Tibial nerve (tissue), 4 donors: Measurements from ENCODE around the gene TAB2. TPM values are rescaled to one million over a fixed set of nuclear protein-coding genes. Genes with fewer than 3 reads are reported as not detected.

ENCODE experiments used
- DNase-seq, 2 donors: peaks; one replicate each; pipeline ENCODE4 v3.0.0-alpha.2; 2019; ENCODE audit warnings: low spot score in 2 of 2
- H3K27ac ChIP-seq, 4 donors: fragments of 200-600 bp; sonication (generic) in 3 of 4; one replicate each; pipeline ENCODE4 v1.5.1; 2017 to 2019; ENCODE audit warnings: mild to moderate bottlenecking in 1 of 4
- H3K27me3 ChIP-seq, 2 donors: fragments of 200-600 bp; sonication (generic) in 1 of 2; one replicate each; pipeline versions ENCODE4 v1.5.1 to v1.6.0; 2017 to 2019
- H3K36me3 ChIP-seq, 3 donors: fragments of 200-600 bp; sonication (generic); one replicate each; pipeline ENCODE4 v1.5.1; 2018 to 2019
- H3K4me1 ChIP-seq, 4 donors: fragments of 200-600 bp; sonication (generic) in 3 of 4; one replicate each; pipeline ENCODE4 v1.5.1; 2017 to 2019
- H3K4me3 ChIP-seq, 4 donors: fragments of 200-600 bp; sonication (generic) in 3 of 4; one replicate each; pipeline ENCODE4 v1.5.1; 2017 to 2019; ENCODE audit warnings: mild to moderate bottlenecking in 1 of 4, moderate library complexity in 1 of 4
- H3K9me3 ChIP-seq, 4 donors: fragments of 200-600 bp; sonication (generic) in 3 of 4; one replicate each; pipeline ENCODE4 v1.5.1; 2017 to 2019
- CTCF ChIP-seq, 5 experiments: fragments of 200-600 bp in 3 of 5; fragments of 450-650 bp in 2 of 5; sonication (generic) in 3 of 5; IDR thresholded peaks; one replicate each; pipeline ENCODE4 v1.5.1; 2016 to 2019; ENCODE audit warnings: antibody characterized with exemption in 5 of 5, mild to moderate bottlenecking in 3 of 5, moderate library complexity in 2 of 5
- EP300 ChIP-seq, 2 donors: sonication (generic); formaldehyde crosslinking; IDR thresholded peaks; one replicate each; pipeline ENCODE4 v1.6.1; 2017; ENCODE audit warnings: antibody characterized with exemption in 2 of 2, mild to moderate bottlenecking in 1 of 2
- POLR2A ChIP-seq, 2 donors: fragments of 450-650 bp; IDR thresholded peaks; one replicate each; pipeline ENCODE4 v1.6.1; 2017; ENCODE audit warnings: antibody characterized with exemption in 2 of 2, mild to moderate bottlenecking in 2 of 2, moderate library complexity in 2 of 2
- WGBS, 2 donors: methylation state at CpG; one replicate each; pipeline ENCODE4 v1.1.5; 2018; 5-methylcytosine and 5-hydroxymethylcytosine counted together
- total RNA-seq, 4 donors: library from RNA; depleted of rRNA; stranded (reverse); fragments of >200 nt; gene quantifications; one replicate each; pipeline ENCODE4 v1.1.0, GENCODE V29; 2016

TAB2 gene
- total RNA-seq, 4 donors from 2014 or later = 57.5 to 101 (median 74.7) TPM

DNA sequence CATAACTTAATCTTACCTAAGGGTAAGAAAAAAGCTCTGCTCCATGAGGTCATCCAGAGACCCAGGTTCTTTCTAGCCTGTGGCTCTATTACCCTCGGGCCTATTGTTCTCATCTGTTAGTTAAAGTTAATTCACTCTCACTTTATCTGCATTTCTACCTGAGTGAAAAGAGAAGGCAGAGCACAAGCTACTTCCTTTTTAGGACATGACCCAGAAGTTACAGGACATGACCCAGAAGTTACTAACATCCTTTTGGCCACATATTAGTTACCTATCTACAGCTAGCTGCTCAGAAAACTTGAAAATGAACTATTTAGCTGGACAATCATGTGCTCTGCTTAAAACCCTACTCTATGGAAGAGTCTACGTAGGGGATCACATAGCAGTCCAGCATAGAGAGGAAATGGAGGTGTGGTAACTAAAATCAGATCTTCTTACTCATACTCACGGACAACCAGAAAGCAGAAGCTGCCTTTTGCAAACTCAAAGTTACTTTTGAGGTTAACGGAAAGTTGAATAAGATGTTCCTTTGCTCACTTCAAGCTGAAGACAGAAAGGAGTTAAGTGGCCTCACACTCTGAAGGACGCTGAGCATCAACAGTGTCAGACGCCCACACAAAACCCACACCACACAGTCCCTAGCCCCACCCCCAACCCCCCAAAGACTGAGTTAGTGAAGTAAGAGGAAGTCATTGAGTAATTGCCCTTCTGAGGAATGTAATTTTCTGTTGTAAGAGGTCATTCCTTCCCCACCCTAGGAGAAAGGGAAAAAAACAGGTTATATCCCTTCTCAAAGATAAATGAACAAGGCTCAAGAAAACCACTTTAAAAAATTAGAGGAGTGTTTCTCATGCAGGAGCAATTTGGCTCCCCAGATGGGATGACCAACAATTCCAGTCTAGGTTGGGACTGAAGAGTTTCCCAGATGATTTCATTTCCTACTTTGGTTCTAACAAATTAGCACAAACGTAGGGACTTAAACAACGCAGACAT, 45.9 kb upstream of the TAB2 start:
- Histone ChIP-seq H3K4me3 (no peak overlapping the region), H3K27ac (peak overlapping the region in 1 of 4 donors; percentile 41), H3K4me1 (peaks cover 0 to 6% (median 0%) of the 10 kb centered on the region in 4 donors), H3K9me3 (peaks cover 0 to 6% (median 0%) of the 10 kb centered on the region in 4 donors), H3K36me3 (no peaks in the 10 kb centered on the region), H3K27me3 (no peaks in the 10 kb centered on the region)
- 70 to 72% methylated on average over 8 of the region's 8 CpGs for WGBS, 2 donors
- peak in 1 of 2 donors; percentile 22 for DNase-seq
- TF ChIP-seq POLR2A (IDR thresholded peaks at IDR 0.05) (no peak), CTCF (IDR thresholded peaks at IDR 0.05) (no peak), EP300 (IDR thresholded peaks at IDR 0.05) (no peak)

GRCh38 chr6:149273318-149273717, 44.2 kb upstream of the TAB2 start:
- Histone ChIP-seq H3K27ac (no peak overlapping the region), H3K4me1 (peaks cover 0 to 6% (median 0%) of the 10 kb centered on the region in 4 donors), H3K9me3 (peaks cover 0 to 6% (median 0%) of the 10 kb centered on the region in 4 donors), H3K4me3 (no peak overlapping the region), H3K36me3 (no peaks in the 10 kb centered on the region), H3K27me3 (no peaks in the 10 kb centered on the region)
- peak; percentile 18 to 19 for DNase-seq
- no peak for TF ChIP-seq EP300 (IDR thresholded peaks at IDR 0.05)
- no peak for TF ChIP-seq POLR2A (IDR thresholded peaks at IDR 0.05)
- no peak for TF ChIP-seq CTCF (IDR thresholded peaks at IDR 0.05)
- WGBS, 2 donors = 54 to 78% methylated on average over 4 of the region's 4 CpGs

GRCh38 chr6:149275621-149276020, 41.9 kb upstream of the TAB2 start:
- no peaks in the 10 kb centered on the region for H3K27me3 ChIP-seq
- no peaks in the 10 kb centered on the region for H3K36me3 ChIP-seq
- DNase-seq = no peak
- TF ChIP-seq CTCF (IDR thresholded peaks at IDR 0.05) (no peak), EP300 (IDR thresholded peaks at IDR 0.05) (no peak), POLR2A (IDR thresholded peaks at IDR 0.05) (no peak)
- no peak overlapping the region for H3K4me3 ChIP-seq
- H3K27ac ChIP-seq = no peak overlapping the region
- H3K4me1 ChIP-seq = peaks cover 0 to 6% (median 0%) of the 10 kb centered on the region in 4 donors
- WGBS, 2 donors = 91 to 96% methylated on average over 3 of the region's 3 CpGs
- peaks cover 0 to 6% (median 0%) of the 10 kb centered on the region in 4 donors for H3K9me3 ChIP-seq

GRCh38 chr6:149277621-149278020, 39.9 kb upstream of the TAB2 start:
- Histone ChIP-seq H3K27me3 (no peaks in the 10 kb centered on the region), H3K27ac (no peak overlapping the region), H3K4me1 (peaks cover 0 to 3% (median 0%) of the 10 kb centered on the region in 4 donors), H3K36me3 (no peaks in the 10 kb centered on the region), H3K4me3 (no peak overlapping the region), H3K9me3 (peaks cover 0 to 2% (median 0%) of the 10 kb centered on the region in 4 donors)
- no peak for DNase-seq
- no peak for TF ChIP-seq EP300 (IDR thresholded peaks at IDR 0.05)

DNA sequence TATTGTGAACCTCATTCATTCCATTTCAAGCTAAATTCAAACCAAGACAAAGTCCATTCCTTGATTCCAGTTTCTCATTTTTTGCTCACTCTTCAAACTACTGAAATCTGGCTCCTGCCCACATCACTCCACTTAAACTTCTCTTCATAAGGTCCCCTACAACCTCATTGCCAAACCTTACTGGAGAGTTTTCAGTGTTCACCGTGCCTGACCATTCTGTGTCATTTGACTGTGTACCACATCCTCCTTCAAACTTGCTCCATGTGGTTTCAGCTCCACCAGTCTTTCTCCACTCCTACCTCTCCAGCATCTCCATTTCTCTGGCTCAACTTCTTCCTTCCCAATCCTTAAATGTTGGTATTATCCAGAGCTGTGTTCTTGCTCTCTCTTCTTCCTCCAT, 38.5 kb upstream of the TAB2 start:
- DNase-seq = no peak
- no peak overlapping the region for H3K4me3 ChIP-seq
- H3K36me3 ChIP-seq = no peaks in the 10 kb centered on the region
- no peaks in the 10 kb centered on the region for H3K4me1 ChIP-seq
- no peaks in the 10 kb centered on the region for H3K27me3 ChIP-seq
- no peaks in the 10 kb centered on the region for H3K9me3 ChIP-seq
- TF ChIP-seq EP300 (IDR thresholded peaks at IDR 0.05) (no peak), POLR2A (IDR thresholded peaks at IDR 0.05) (no peak), CTCF (IDR thresholded peaks at IDR 0.05) (no peak)
- H3K27ac ChIP-seq = no peak overlapping the region
- 80 to 89% methylated on average over 1 of the region's 1 CpG for WGBS, 2 donors
